GM12878 (cell line): ENCODE data around the gene PURA. TPM values are rescaled to one million over a fixed set of nuclear protein-coding genes. Genes with fewer than 3 reads are reported as not detected.

ENCODE experiments used
- ATAC-seq: fragments of 200-7000 bp; cut with Tn5 transposase; 3 replicates; pipeline ENCODE4 v1.9.1; 2020; ENCODE audit warnings: mild to moderate bottlenecking, moderate library complexity
- BruUV-seq: library from RNA; stranded (reverse); fragments of 400-500 nt; replicated peaks from 2 replicates; lab custom pipeline; 2021; lab: Mats Ljungman, UMichigan
- CTCF ChIA-PET: fragments of 300-600 bp; sonication (Branson Sonifier 250); formaldehyde crosslinking; extraction: SDS; loops from one replicate; lab custom pipeline; 2021; ENCODE audit warnings: inconsistent platforms; lab: Yijun Ruan, JAX
- POLR2A ChIA-PET: fragments of 350-600 bp; formaldehyde crosslinking; extraction: SDS; loops from one replicate; lab custom pipeline; 2021; ENCODE audit warnings: inconsistent platforms; lab: Charles Lee
- RAD21 ChIA-PET: fragments of 300-600 bp; sonication (Branson Sonifier 250); formaldehyde crosslinking; loops from one replicate; lab custom pipeline; 2023; ENCODE audit warnings: antibody characterized with exemption; ENCODE audit not compliant: unreplicated experiment; lab: Charles Lee
- SMC1A ChIA-PET: fragments of 300-600 bp; sonication (Branson Sonifier 250); formaldehyde crosslinking; loops from one replicate; lab custom pipeline; 2023; ENCODE audit not compliant: unreplicated experiment, uncharacterized antibody; lab: Charles Lee
- DNase-seq: peaks from one replicate; pipeline ENCODE4 v3.0.0-alpha.2; 2011; ENCODE audit warnings: low read depth, low spot score
- FAIRE-seq: peaks from 3 replicates; lab custom pipeline; 2011; peaks lifted over from hg19 to GRCh38; lab: Jason Lieb, UNC
- H2AFZ ChIP-seq: 2 replicates; pipeline ENCODE4 v1.6.0; 2011; ENCODE audit warnings: low read depth, low read length, control low read depth; ENCODE audit not compliant: control insufficient read depth
- H3K27ac ChIP-seq: 2 replicates; pipeline ENCODE4 v1.5.1; 2011; ENCODE audit warnings: control low read depth; ENCODE audit not compliant: control insufficient read depth, insufficient read depth
- H3K27me3 ChIP-seq, 2 experiments: replicated peaks in 1 of 2; 2 replicates each; pipeline versions ENCODE4 v1.6.0 to v1.6.1; 2011; ENCODE audit warnings: low read length in 1 of 2; ENCODE audit not compliant: control insufficient read depth in 2 of 2, insufficient read depth in 2 of 2
- H3K36me3 ChIP-seq, 2 experiments: 2 replicates each; pipeline ENCODE4 v1.5.1; 2011; ENCODE audit warnings: low read length in 1 of 2; ENCODE audit not compliant: control insufficient read depth in 2 of 2, insufficient read depth in 2 of 2
- H3K4me1 ChIP-seq: 2 replicates; pipeline ENCODE4 v1.6.1; 2011; ENCODE audit warnings: mild to moderate bottlenecking, low read length, moderate library complexity, mixed read lengths; ENCODE audit not compliant: control insufficient read depth, insufficient read depth
- H3K4me2 ChIP-seq: 2 replicates; pipeline ENCODE4 v1.6.0; 2011; ENCODE audit warnings: control low read depth; ENCODE audit not compliant: control insufficient read depth, insufficient read depth
- H3K4me3 ChIP-seq: fragments of 200-600 bp; sonication (generic); 2 replicates; pipeline ENCODE4 v1.5.1; 2016
- H3K79me2 ChIP-seq: 2 replicates; pipeline ENCODE4 v1.6.0; 2011; ENCODE audit warnings: low read length; ENCODE audit not compliant: control insufficient read depth, insufficient read depth
- H3K9ac ChIP-seq: 2 replicates; pipeline ENCODE4 v1.8.0; 2011; ENCODE audit warnings: low read length, control low read depth, mixed read lengths; ENCODE audit not compliant: control insufficient read depth, insufficient read depth
- H3K9me3 ChIP-seq: replicated peaks from 3 replicates; pipeline ENCODE4 v1.5.1; 2011; ENCODE audit warnings: mild to moderate bottlenecking, low read length; ENCODE audit not compliant: control insufficient read depth, insufficient read depth
- H4K20me1 ChIP-seq: 2 replicates; pipeline ENCODE4 v1.6.0; 2011; ENCODE audit not compliant: control insufficient read depth, insufficient read depth
- ASH2L ChIP-seq: fragments of 300-600, 200-600 bp; sonication (generic); IDR thresholded peaks from 2 replicates; pipeline ENCODE4 v1.6.1; 2017; ENCODE audit warnings: low read depth, mild to moderate bottlenecking, borderline replicate concordance
- ATF7 ChIP-seq: fragments of 450-650 bp; IDR thresholded peaks from 2 replicates; pipeline ENCODE4 v1.6.1; 2016; ENCODE audit warnings: low read depth, mild to moderate bottlenecking
- CREB1 ChIP-seq: IDR thresholded peaks from 2 replicates; pipeline ENCODE4 v1.6.1; 2012; ENCODE audit warnings: low read depth, mild to moderate bottlenecking, inconsistent platforms
- DPF2 ChIP-seq: fragments of 450-650 bp; IDR thresholded peaks from 2 replicates; pipeline ENCODE4 v1.6.1; 2017; ENCODE audit warnings: mild to moderate bottlenecking
- ETV6 ChIP-seq, 2 experiments: fragments of 450-650 bp in 1 of 2; IDR thresholded peaks in 1 of 2; conservative IDR thresholded peaks in 1 of 2; 2 replicates each; pipeline ENCODE4 v1.6.1; 2014; ENCODE audit warnings: antibody characterized with exemption in 1 of 2, borderline replicate concordance in 1 of 2, low read depth in 1 of 2, mild to moderate bottlenecking in 1 of 2, moderate library complexity in 1 of 2
- FOS ChIP-seq: IDR thresholded peaks from 3 replicates; pipeline ENCODE4 v1.6.1; 2011; ENCODE audit warnings: borderline replicate concordance; ENCODE audit not compliant: insufficient read length; ENCODE audit errors: extremely low read depth
- GATAD2B ChIP-seq: fragments of 450-650 bp; conservative IDR thresholded peaks from 2 replicates; pipeline ENCODE4 v1.6.1; 2017; ENCODE audit warnings: low read depth, mild to moderate bottlenecking, moderate library complexity
- HDGF ChIP-seq: fragments of 450-650 bp; IDR thresholded peaks from 2 replicates; pipeline ENCODE4 v1.6.1; 2016; ENCODE audit warnings: antibody characterized with exemption
- KDM1A ChIP-seq: fragments of 200-600 bp; sonication (generic); IDR thresholded peaks from 2 replicates; pipeline ENCODE4 v1.6.1; 2016; ENCODE audit warnings: borderline replicate concordance
- KLF5 ChIP-seq: fragments of 450-650 bp; IDR thresholded peaks from 2 replicates; pipeline ENCODE4 v1.6.1; 2014; ENCODE audit warnings: mild to moderate bottlenecking; ENCODE audit not compliant: partially characterized antibody
- MYB ChIP-seq: fragments of 150-350 bp; IDR thresholded peaks from 2 replicates; pipeline ENCODE4 v1.6.1; 2014; ENCODE audit warnings: mild to moderate bottlenecking, low read depth, low read length, borderline replicate concordance
- NBN ChIP-seq: fragments of 450-650 bp; IDR thresholded peaks from 2 replicates; pipeline ENCODE4 v1.6.1; 2016
- PKNOX1 ChIP-seq: fragments of 450-650 bp; IDR thresholded peaks from 2 replicates; pipeline ENCODE4 v1.6.1; 2016; ENCODE audit warnings: mild to moderate bottlenecking
- YBX1 ChIP-seq: fragments of 450-650 bp; IDR thresholded peaks from 2 replicates; pipeline ENCODE4 v1.6.1; 2016; ENCODE audit warnings: antibody characterized with exemption
- ZBTB33 ChIP-seq: fragments of 450-650 bp; IDR thresholded peaks from 2 replicates; pipeline ENCODE4 v1.6.1; 2017; ENCODE audit warnings: mild to moderate bottlenecking
- WGBS: methylation state at CpG from one replicate; pipeline ENCODE4 v1.1.6; 2016; ENCODE audit warnings: low lambda C conversion rate; ENCODE audit not compliant: insufficient replicate concordance, insufficient coverage; ENCODE audit errors: missing lambda C conversion rate; 5-methylcytosine and 5-hydroxymethylcytosine counted together
- in situ Hi-C: fragments of 300-500 bp; cut with MboI; formaldehyde crosslinking; loops from 9 replicates; pipeline ENCODE4 v1.14.3; 2018; ENCODE audit warnings: mixed read lengths
- intact Hi-C: fragments of 100-400 bp; cut with micrococcal nuclease; formaldehyde crosslinking; loops from one replicate; pipeline ENCODE4 v1.14.2; 2022; ENCODE audit not compliant: unreplicated experiment
- polyA plus RNA-seq, 11 experiments: library from polyadenylated mRNA; depleted of rRNA in 4 of 11; unstranded in 6 of 11; stranded (reverse) in 5 of 11; fragments of >200 nt; fragmentation: Nextera tagmentation in 4 of 11; fragmentation: Illumina TruSeq in 1 of 11; extraction: Ambion mirVana in 4 of 11; extraction: Trizol in 1 of 11; gene quantifications; 1 replicate in 1 of 11; 2 replicates in 10 of 11; pipeline versions ENCODE4 v1.2.1 to v1.2.3, GENCODE V29; 2011 to 2016; ENCODE audit warnings: inconsistent platforms in 2 of 11, missing spikeins in 2 of 11, low read depth in 1 of 11
- total RNA-seq, 4 experiments: library from RNA; depleted of rRNA in 3 of 4; stranded (reverse); fragments of >200 nt in 3 of 4; fragmentation: Illumina TruSeq in 1 of 4; extraction: Trizol in 1 of 4; gene quantifications; 2 replicates each; pipeline versions ENCODE4 v1.2.1 to v1.2.3, GENCODE V29; 2013 to 2021

Gene PURA
- total and polyA plus RNA-seq, 10 of the 15 experiments (the other 5 are each of a cell fraction or from before 2014, with no cell fraction given) = 3.3 to 11.8 (median 5.8) TPM

GRCh38 chr5:140151144-140152021, 37.5 kb downstream of the PURA start:
- no peak overlapping the region for H3K9ac ChIP-seq
- intact Hi-C loops (no loop called here), in situ Hi-C loops (loop anchor here (5.0 kb wide), 1 partner anchor 69 kb away; no protein-coding TSS in a partner anchor)
- H3K27me3 ChIP-seq = peaks cover 0 to 2% of the 10 kb centered on the region in 2 experiments; a peak in 2 of 4 replicates
- H3K79me2 ChIP-seq = no peaks in the 10 kb centered on the region
- no peaks in the 10 kb centered on the region; the same call in 1 of the 2 replicates for H3K4me1 ChIP-seq
- WGBS = 42% methylated on average over 7 of the region's 7 CpGs
- SMC1A ChIA-PET = interaction anchor here (0.6 to 5.8 kb wide), 5 partner anchors 17 to 79 kb away, joined by 3 to 58 read pairs (median 4); no protein-coding TSS in a partner anchor
- H2AFZ ChIP-seq = no peak overlapping the region
- H3K36me3 ChIP-seq = no peaks in the 10 kb centered on the region
- H3K27ac ChIP-seq = no peak overlapping the region
- CTCF ChIA-PET = interaction anchor here (2.1 to 19.8 kb wide), 3 partner anchors 7 to 182 kb away, joined by 6 to 353 read pairs (median 58); no protein-coding TSS in a partner anchor
- TF ChIP-seq KLF5 = no peak
- no peak for TF ChIP-seq ZBTB33
- TF ChIP-seq HDGF = no peak
- no peak for TF ChIP-seq GATAD2B
- no peak for TF ChIP-seq KDM1A
- TF ChIP-seq YBX1 = no peak
- TF ChIP-seq DPF2 = no peak
- TF ChIP-seq MYB = no peak
- TF ChIP-seq PKNOX1 = no peak
- TF ChIP-seq ATF7 = no peak
- TF ChIP-seq CREB1 = no peak
- TF ChIP-seq ETV6 (conservative IDR thresholded peaks at IDR 0.05 in 1 of 2, IDR thresholded peaks at IDR 0.05 in 1 of 2; ENCODE audit: borderline replicate concordance in 1 of 2, low read depth in 1 of 2) = no peak
- no peak for TF ChIP-seq ASH2L
- no peak for TF ChIP-seq NBN
- no peak for TF ChIP-seq FOS
- FAIRE-seq (no peak), ATAC-seq (no peak), DNase-seq (no peak)
- H3K4me3 ChIP-seq = no peak overlapping the region
- no peak overlapping the region for H3K4me2 ChIP-seq
- RAD21 ChIA-PET = interaction anchor here (8.0 kb wide), 1 partner anchor 78 kb away, joined by 60 read pairs; no protein-coding TSS in a partner anchor
- H4K20me1 ChIP-seq = no peaks in the 10 kb centered on the region
- no peaks in the 10 kb centered on the region for H3K9me3 ChIP-seq
- POLR2A ChIA-PET = no interaction called here
- BruUV-seq = no TSS peak
